GM12878 (cell line): ENCODE measurements around the gene TNNT3. TPM values are rescaled to one million over a fixed set of nuclear protein-coding genes. Genes with fewer than 3 reads are reported as not detected.

ENCODE experiments used
- ATAC-seq: fragments of 200-7000 bp; cut with Tn5 transposase; 3 replicates; pipeline ENCODE4 v1.9.1; 2020; ENCODE audit warnings: mild to moderate bottlenecking, moderate library complexity
- BruUV-seq: library from RNA; stranded (reverse); fragments of 400-500 nt; replicated peaks from 2 replicates; lab custom pipeline; 2021; lab: Mats Ljungman, UMichigan
- CTCF ChIA-PET: fragments of 300-600 bp; sonication (Branson Sonifier 250); formaldehyde crosslinking; extraction: SDS; loops from one replicate; lab custom pipeline; 2021; ENCODE audit warnings: inconsistent platforms; lab: Yijun Ruan, JAX
- POLR2A ChIA-PET: fragments of 350-600 bp; formaldehyde crosslinking; extraction: SDS; loops from one replicate; lab custom pipeline; 2021; ENCODE audit warnings: inconsistent platforms; lab: Charles Lee
- RAD21 ChIA-PET: fragments of 300-600 bp; sonication (Branson Sonifier 250); formaldehyde crosslinking; loops from one replicate; lab custom pipeline; 2023; ENCODE audit warnings: antibody characterized with exemption; ENCODE audit not compliant: unreplicated experiment; lab: Charles Lee
- SMC1A ChIA-PET: fragments of 300-600 bp; sonication (Branson Sonifier 250); formaldehyde crosslinking; loops from one replicate; lab custom pipeline; 2023; ENCODE audit not compliant: unreplicated experiment, uncharacterized antibody; lab: Charles Lee
- DNase-seq: peaks from one replicate; pipeline ENCODE4 v3.0.0-alpha.2; 2011; ENCODE audit warnings: low read depth, low spot score
- FAIRE-seq: peaks from 3 replicates; lab custom pipeline; 2011; peaks lifted over from hg19 to GRCh38; lab: Jason Lieb, UNC
- H2AFZ ChIP-seq: 2 replicates; pipeline ENCODE4 v1.6.0; 2011; ENCODE audit warnings: low read depth, low read length, control low read depth; ENCODE audit not compliant: control insufficient read depth
- H3K27ac ChIP-seq: 2 replicates; pipeline ENCODE4 v1.5.1; 2011; ENCODE audit warnings: control low read depth; ENCODE audit not compliant: control insufficient read depth, insufficient read depth
- H3K27me3 ChIP-seq, 2 experiments: replicated peaks in 1 of 2; 2 replicates each; pipeline versions ENCODE4 v1.6.0 to v1.6.1; 2011; ENCODE audit warnings: low read length in 1 of 2; ENCODE audit not compliant: control insufficient read depth in 2 of 2, insufficient read depth in 2 of 2
- H3K36me3 ChIP-seq, 2 experiments: 2 replicates each; pipeline ENCODE4 v1.5.1; 2011; ENCODE audit warnings: low read length in 1 of 2; ENCODE audit not compliant: control insufficient read depth in 2 of 2, insufficient read depth in 2 of 2
- H3K4me1 ChIP-seq: 2 replicates; pipeline ENCODE4 v1.6.1; 2011; ENCODE audit warnings: mild to moderate bottlenecking, low read length, moderate library complexity, mixed read lengths; ENCODE audit not compliant: control insufficient read depth, insufficient read depth
- H3K4me2 ChIP-seq: 2 replicates; pipeline ENCODE4 v1.6.0; 2011; ENCODE audit warnings: control low read depth; ENCODE audit not compliant: control insufficient read depth, insufficient read depth
- H3K4me3 ChIP-seq: fragments of 200-600 bp; sonication (generic); 2 replicates; pipeline ENCODE4 v1.5.1; 2016
- H3K79me2 ChIP-seq: 2 replicates; pipeline ENCODE4 v1.6.0; 2011; ENCODE audit warnings: low read length; ENCODE audit not compliant: control insufficient read depth, insufficient read depth
- H3K9ac ChIP-seq: 2 replicates; pipeline ENCODE4 v1.8.0; 2011; ENCODE audit warnings: low read length, control low read depth, mixed read lengths; ENCODE audit not compliant: control insufficient read depth, insufficient read depth
- H3K9me3 ChIP-seq: replicated peaks from 3 replicates; pipeline ENCODE4 v1.5.1; 2011; ENCODE audit warnings: mild to moderate bottlenecking, low read length; ENCODE audit not compliant: control insufficient read depth, insufficient read depth
- H4K20me1 ChIP-seq: 2 replicates; pipeline ENCODE4 v1.6.0; 2011; ENCODE audit not compliant: control insufficient read depth, insufficient read depth
- ASH2L ChIP-seq: fragments of 300-600, 200-600 bp; sonication (generic); IDR thresholded peaks from 2 replicates; pipeline ENCODE4 v1.6.1; 2017; ENCODE audit warnings: low read depth, mild to moderate bottlenecking, borderline replicate concordance
- BACH1 ChIP-seq: fragments of 450-650 bp; IDR thresholded peaks from 2 replicates; pipeline ENCODE4 v1.6.1; 2017; ENCODE audit warnings: mild to moderate bottlenecking, borderline replicate concordance
- CREB1 ChIP-seq: IDR thresholded peaks from 2 replicates; pipeline ENCODE4 v1.6.1; 2012; ENCODE audit warnings: low read depth, mild to moderate bottlenecking, inconsistent platforms
- CREM ChIP-seq: IDR thresholded peaks from 2 replicates; pipeline ENCODE4 v1.6.1; 2014; ENCODE audit warnings: antibody characterized with exemption, low read depth
- EP300 ChIP-seq, 2 experiments: fragments of 150-350 bp in 1 of 2; IDR thresholded peaks; 2 replicates each; pipeline ENCODE4 v1.6.1; 2011 to 2012; ENCODE audit warnings: low read depth in 2 of 2, low read length in 2 of 2, borderline replicate concordance in 1 of 2, improper control_type of control experiment in 1 of 2, inconsistent platforms in 1 of 2; ENCODE audit not compliant: control insufficient read depth in 1 of 2
- EZH2 ChIP-seq: IDR thresholded peaks from 2 replicates; pipeline ENCODE4 v1.6.1; 2012; ENCODE audit warnings: low read depth, mild to moderate bottlenecking, control low read depth, inconsistent platforms, low read length, borderline replicate concordance; ENCODE audit not compliant: control insufficient read depth
- FOXK2 ChIP-seq: fragments of 450-650 bp; IDR thresholded peaks from 2 replicates; pipeline ENCODE4 v1.6.1; 2017; ENCODE audit warnings: mild to moderate bottlenecking, moderate library complexity
- MYB ChIP-seq: fragments of 150-350 bp; IDR thresholded peaks from 2 replicates; pipeline ENCODE4 v1.6.1; 2014; ENCODE audit warnings: mild to moderate bottlenecking, low read depth, low read length, borderline replicate concordance
- NFYA ChIP-seq: IDR thresholded peaks from 2 replicates; pipeline ENCODE4 v1.6.1; 2011; ENCODE audit warnings: low read depth, mild to moderate bottlenecking, low read length, improper control_type of control experiment, borderline replicate concordance
- RAD51 ChIP-seq: fragments of 450-650 bp; IDR thresholded peaks from 2 replicates; pipeline ENCODE4 v1.6.1; 2016; ENCODE audit warnings: moderate library complexity, mild to moderate bottlenecking, inconsistent platforms
- SPI1 ChIP-seq: IDR thresholded peaks from 2 replicates; pipeline ENCODE4 v1.6.1; 2011; ENCODE audit warnings: low read depth, mild to moderate bottlenecking, low read length, moderate library complexity, borderline replicate concordance; ENCODE audit not compliant: insufficient read depth
- WGBS: methylation state at CpG from one replicate; pipeline ENCODE4 v1.1.6; 2016; ENCODE audit warnings: low lambda C conversion rate; ENCODE audit not compliant: insufficient replicate concordance, insufficient coverage; ENCODE audit errors: missing lambda C conversion rate; 5-methylcytosine and 5-hydroxymethylcytosine counted together
- in situ Hi-C: fragments of 300-500 bp; cut with MboI; formaldehyde crosslinking; loops from 9 replicates; pipeline ENCODE4 v1.14.3; 2018; ENCODE audit warnings: mixed read lengths
- intact Hi-C: fragments of 100-400 bp; cut with micrococcal nuclease; formaldehyde crosslinking; loops from one replicate; pipeline ENCODE4 v1.14.2; 2022; ENCODE audit not compliant: unreplicated experiment
- polyA plus RNA-seq, 11 experiments: library from polyadenylated mRNA; depleted of rRNA in 4 of 11; unstranded in 6 of 11; stranded (reverse) in 5 of 11; fragments of >200 nt; fragmentation: Nextera tagmentation in 4 of 11; fragmentation: Illumina TruSeq in 1 of 11; extraction: Ambion mirVana in 4 of 11; extraction: Trizol in 1 of 11; gene quantifications; 1 replicate in 1 of 11; 2 replicates in 10 of 11; pipeline versions ENCODE4 v1.2.1 to v1.2.3, GENCODE V29; 2011 to 2016; ENCODE audit warnings: inconsistent platforms in 2 of 11, missing spikeins in 2 of 11, low read depth in 1 of 11
- total RNA-seq, 4 experiments: library from RNA; depleted of rRNA in 3 of 4; stranded (reverse); fragments of >200 nt in 3 of 4; fragmentation: Illumina TruSeq in 1 of 4; extraction: Trizol in 1 of 4; gene quantifications; 2 replicates each; pipeline versions ENCODE4 v1.2.1 to v1.2.3, GENCODE V29; 2013 to 2021

Gene TNNT3
- total and polyA plus RNA-seq, 10 of the 15 experiments (the other 5 are each of a cell fraction or from before 2014, with no cell fraction given): 0.40 to 0.50 TPM; not detected in 8

DNA sequence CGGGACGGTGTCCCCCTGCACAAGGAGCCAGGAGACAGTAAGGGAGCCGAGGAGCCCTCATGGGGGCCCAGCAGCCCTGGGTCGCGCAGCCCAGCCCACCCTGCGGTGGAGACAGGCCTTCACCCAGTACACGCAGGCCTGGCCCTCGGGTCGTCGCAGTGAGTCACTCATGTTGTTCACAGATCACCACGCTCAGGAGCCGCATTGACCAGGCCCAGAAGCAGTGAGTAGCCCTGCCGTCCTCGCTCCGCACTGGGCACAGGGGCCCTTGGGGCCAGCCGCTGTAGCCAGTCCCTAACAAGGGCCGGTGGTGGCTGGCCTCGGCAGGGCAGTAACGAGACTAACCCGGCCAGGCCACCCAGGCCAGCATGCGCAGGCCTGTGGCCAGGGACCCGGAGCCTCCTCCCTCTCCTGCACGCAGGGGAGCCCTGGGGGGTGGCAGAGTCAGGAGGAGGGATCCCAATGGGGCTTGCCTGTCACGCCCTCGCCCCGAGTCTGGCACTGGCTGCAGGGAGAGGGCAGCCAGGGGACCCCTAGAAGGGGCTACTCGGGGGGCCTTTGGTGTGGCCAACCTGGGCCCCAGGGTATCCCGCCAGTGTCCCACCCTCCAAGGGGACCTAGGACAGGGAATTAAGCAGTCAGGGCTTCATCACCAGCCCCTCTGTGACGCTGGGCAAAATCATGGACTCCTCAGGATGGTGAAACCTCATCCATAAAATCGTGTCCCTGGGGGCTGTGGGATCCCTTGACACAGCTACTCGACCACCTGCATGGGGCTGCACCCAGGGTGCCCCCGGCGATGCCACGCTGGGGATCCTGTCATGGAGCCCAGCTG lies 17.5 kb downstream of the TNNT3 start:
- no peak for TF ChIP-seq FOXK2
- TF ChIP-seq EP300 (IDR thresholded peaks at IDR 0.05; ENCODE audit: borderline replicate concordance in 1 of 2, control insufficient read depth in 1 of 2, low read depth in 2 of 2, low read length in 2 of 2): no peak
- no peak for TF ChIP-seq CREB1
- TF ChIP-seq ASH2L: no peak
- no peak for TF ChIP-seq EZH2
- TF ChIP-seq BACH1: no peak
- TF ChIP-seq SPI1: no peak
- no peak for TF ChIP-seq MYB
- TF ChIP-seq NFYA: no peak
- no peak for TF ChIP-seq RAD51
- no peak for TF ChIP-seq CREM
- H3K79me2 ChIP-seq: no peaks in the 10 kb centered on the region
- no peaks in the 10 kb centered on the region for H3K27me3 ChIP-seq
- WGBS: 51% methylated on average over 34 of the region's 34 CpGs
- intact Hi-C loops: no loop called here
- ChIA-PET POLR2A (no interaction called here), CTCF (no interaction called here), RAD21 (no interaction called here), SMC1A (no interaction called here)
- no peaks in the 10 kb centered on the region for H4K20me1 ChIP-seq
- H3K9ac ChIP-seq: no peak overlapping the region
- BruUV-seq: no TSS peak
- H3K4me3 ChIP-seq: no peak overlapping the region
- FAIRE-seq (no peak), DNase-seq (no peak), ATAC-seq (no peak)
- no peaks in the 10 kb centered on the region for H3K36me3 ChIP-seq
- no peak overlapping the region for H3K4me2 ChIP-seq
- H2AFZ ChIP-seq: no peak overlapping the region
- no peak overlapping the region for H3K27ac ChIP-seq
- in situ Hi-C loops: no loop called here
- no peaks in the 10 kb centered on the region for H3K4me1 ChIP-seq
- H3K9me3 ChIP-seq: no peaks in the 10 kb centered on the region
